Neuronal stem cell (in vitro differentiated cells): ENCODE measurements around the gene NRF1.
"Not testable (repeated sequence)": the region's sequence is repeated elsewhere in the genome, so short reads cannot be mapped to it uniquely, and the experiment has no call there.

Experiments
- DNase-seq: peaks from one replicate; pipeline ENCODE4 v3.0.0-alpha.2; 2013; ENCODE audit warnings: low spot score
- H2AFZ ChIP-seq: one replicate; pipeline ENCODE4 v1.6.1; 2013; ENCODE audit warnings: mild to moderate bottlenecking, low read length, inconsistent platforms
- H2AK5ac ChIP-seq: 2 replicates; pipeline ENCODE4 v1.6.1; 2013; ENCODE audit warnings: low read depth, mild to moderate bottlenecking, inconsistent platforms, low read length, moderate library complexity, mixed read lengths
- H2BK120ac ChIP-seq: 2 replicates; pipeline ENCODE4 v1.6.1; 2013; ENCODE audit warnings: low read depth, mild to moderate bottlenecking, inconsistent platforms, low read length, moderate library complexity, mixed read lengths
- H2BK12ac ChIP-seq: one replicate; pipeline ENCODE4 v1.6.1; 2013; ENCODE audit warnings: low read length, inconsistent platforms
- H2BK15ac ChIP-seq: 2 replicates; pipeline ENCODE4 v1.6.1; 2013; ENCODE audit warnings: mild to moderate bottlenecking, low read length, inconsistent platforms, mixed read lengths
- H2BK5ac ChIP-seq: one replicate; pipeline ENCODE4 v1.6.1; 2013; ENCODE audit warnings: inconsistent platforms, mild to moderate bottlenecking, low read length, moderate library complexity
- H3K14ac ChIP-seq: one replicate; pipeline ENCODE4 v1.6.1; 2013; ENCODE audit warnings: low read length, inconsistent platforms
- H3K18ac ChIP-seq: 2 replicates; pipeline ENCODE4 v1.6.1; 2013; ENCODE audit warnings: low read length, inconsistent platforms
- H3K23ac ChIP-seq: 2 replicates; pipeline ENCODE4 v1.6.1; 2013; ENCODE audit warnings: low read depth, mild to moderate bottlenecking, mixed read lengths, low read length, inconsistent platforms; ENCODE audit not compliant: poor library complexity
- H3K27ac ChIP-seq: replicated peaks from 3 replicates; pipeline ENCODE4 v1.5.1; 2013; ENCODE audit warnings: low read length, inconsistent platforms
- H3K27me3 ChIP-seq, 3 experiments: 2 replicates each; pipeline ENCODE4 v1.6.1; 2013; ENCODE audit warnings: low read length in 3 of 3, mild to moderate bottlenecking in 2 of 3, inconsistent platforms in 1 of 3, low read depth in 1 of 3, mixed read lengths in 1 of 3, moderate library complexity in 1 of 3; ENCODE audit not compliant: control insufficient read depth in 3 of 3, insufficient read depth in 3 of 3
- H3K36me3 ChIP-seq, 2 donors: replicated peaks in 1 of 2; 2 replicates each; pipeline ENCODE4 v1.6.1; 2013; ENCODE audit warnings: low read length in 2 of 2; ENCODE audit not compliant: control insufficient read depth in 2 of 2, insufficient read depth in 2 of 2
- H3K4ac ChIP-seq: 2 replicates; pipeline ENCODE4 v1.6.1; 2013; ENCODE audit warnings: inconsistent platforms, mild to moderate bottlenecking, low read length, moderate library complexity
- H3K4me1 ChIP-seq, 2 donors: 1 replicate in 1 of 2; 2 replicates in 1 of 2; pipeline ENCODE4 v1.6.1; 2013; ENCODE audit warnings: low read length in 2 of 2, low read depth in 1 of 2; ENCODE audit not compliant: control insufficient read depth in 2 of 2, insufficient read depth in 1 of 2
- H3K4me2 ChIP-seq: one replicate; pipeline ENCODE4 v1.6.1; 2013; ENCODE audit warnings: mild to moderate bottlenecking, low read length, inconsistent platforms; ENCODE audit not compliant: insufficient read depth, poor library complexity, severe bottlenecking
- H3K4me3 ChIP-seq, 2 donors: 2 replicates each; pipeline ENCODE4 v1.5.1; 2013; ENCODE audit warnings: low read length in 2 of 2, mild to moderate bottlenecking in 2 of 2, inconsistent platforms in 1 of 2, moderate library complexity in 1 of 2
- H3K79me1 ChIP-seq: one replicate; pipeline ENCODE4 v1.6.1; 2013; ENCODE audit warnings: low read depth, mild to moderate bottlenecking, inconsistent platforms, low read length, moderate library complexity
- H3K9ac ChIP-seq: one replicate; pipeline ENCODE4 v1.6.1; 2013; ENCODE audit warnings: mild to moderate bottlenecking, low read depth, low read length, inconsistent platforms; ENCODE audit not compliant: poor library complexity
- H3K9me3 ChIP-seq, 2 donors: replicated peaks in 1 of 2; 2 replicates each; pipeline versions ENCODE3 to v1.6.1; 2013; ENCODE audit warnings: low read length in 2 of 2, mild to moderate bottlenecking in 2 of 2, inconsistent platforms in 1 of 2, low read depth in 1 of 2, mixed read lengths in 1 of 2, moderate library complexity in 1 of 2; ENCODE audit not compliant: control insufficient read depth in 2 of 2, insufficient read depth in 1 of 2
- H4K8ac ChIP-seq: one replicate; pipeline ENCODE4 v1.6.1; 2013; ENCODE audit warnings: low read depth, mild to moderate bottlenecking, inconsistent platforms, low read length, moderate library complexity
- H4K91ac ChIP-seq: one replicate; pipeline ENCODE4 v1.6.1; 2013; ENCODE audit warnings: low read length, low read depth, mild to moderate bottlenecking, inconsistent platforms; ENCODE audit not compliant: poor library complexity
- WGBS, 2 donors: extraction: QIAGEN DNeasy Blood & Tissue Kit; methylation state at CpG; one replicate each; pipeline ENCODE4 v1.1.7; 2013; ENCODE audit warnings: missing lambda C conversion rate in 2 of 2, mixed read lengths in 1 of 2; ENCODE audit not compliant: insufficient read length in 2 of 2, insufficient replicate concordance in 1 of 2; ENCODE audit errors: extremely low coverage in 2 of 2; 5-methylcytosine and 5-hydroxymethylcytosine counted together

Gene NRF1

DNA sequence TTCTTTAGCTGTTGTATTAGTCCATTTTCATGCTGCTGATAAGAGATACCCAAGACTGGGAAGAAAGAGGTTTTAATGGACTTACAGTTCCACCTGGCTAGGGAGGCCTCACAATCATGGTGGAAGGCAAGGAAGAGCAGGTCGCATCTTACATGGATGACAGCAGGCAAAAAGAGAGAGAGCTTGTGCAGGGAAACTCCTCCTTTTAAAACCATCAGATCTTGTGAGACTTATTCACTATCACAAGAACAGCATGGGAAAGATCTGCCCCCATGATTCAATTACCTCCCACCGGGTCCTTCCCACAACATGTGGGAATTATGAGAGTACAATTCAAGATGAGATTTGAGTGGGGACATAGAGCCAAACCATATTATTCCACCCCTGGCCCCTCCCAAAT, 48.4 kb downstream of the NRF1 start:
- H2BK5ac ChIP-seq, H2AFZ ChIP-seq, H2BK120ac ChIP-seq, H3K9ac ChIP-seq, H2BK12ac ChIP-seq, DNase-seq, H3K4me3 ChIP-seq, H3K27ac ChIP-seq, H3K27me3 ChIP-seq, H3K4ac ChIP-seq, H3K4me2 ChIP-seq, H3K4me1 ChIP-seq, H3K14ac ChIP-seq, H4K8ac ChIP-seq, H2AK5ac ChIP-seq, H4K91ac ChIP-seq, H3K18ac ChIP-seq, H3K23ac ChIP-seq, H2BK15ac ChIP-seq, H3K79me1 ChIP-seq: not testable (repeated sequence)
- H3K9me3 ChIP-seq, result peaks cover 14 to 50% of the 10 kb centered on the region in 2 donors
- H3K36me3 ChIP-seq, result peaks cover 27 to 58% of the 10 kb centered on the region in 2 donors
- no CpG with 5 or more reads among the region's 2 CpGs for whole genome bisulfite sequencing, 2 donors

DNA sequence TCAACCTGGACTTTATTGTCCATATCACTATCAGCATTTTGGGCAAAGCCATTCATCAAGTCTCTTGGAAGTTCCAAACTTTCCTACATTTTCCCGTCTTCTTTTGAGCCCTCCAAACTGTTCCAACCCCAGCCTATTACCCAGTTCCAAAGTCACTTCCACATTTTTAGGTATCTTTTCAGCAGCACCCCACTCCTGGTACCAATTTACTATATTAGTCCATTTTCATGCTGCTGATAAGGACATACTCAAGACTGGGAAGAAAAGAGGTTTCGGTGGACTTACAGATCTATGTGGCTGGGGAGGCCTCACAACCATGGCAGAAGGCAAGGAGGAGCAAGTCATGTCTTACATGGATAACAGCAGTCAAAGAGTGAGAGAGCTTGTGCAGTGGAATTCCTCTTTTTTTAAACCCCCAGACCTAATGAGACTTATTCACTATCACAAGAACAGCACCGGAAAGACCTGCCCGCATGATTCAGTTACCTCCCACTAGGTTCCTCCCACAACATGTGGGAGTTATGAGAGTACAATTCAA, 50.2 kb downstream of the NRF1 start:
- Histone ChIP-seq H3K4me3 (no peak overlapping the region), H3K27me3 (no peaks in the 10 kb centered on the region), H3K23ac (no peak overlapping the region), H3K36me3 (peaks cover 27 to 61% of the 10 kb centered on the region in 2 donors), H2BK5ac (no peak overlapping the region), H3K27ac (no peak overlapping the region), H4K91ac (no peak overlapping the region), H2AFZ (no peak overlapping the region), H3K14ac (no peak overlapping the region), H2BK15ac (no peak overlapping the region), H2BK12ac (no peak overlapping the region), H3K9ac (no peak overlapping the region), H3K9me3 (peaks cover 14 to 50% of the 10 kb centered on the region in 2 donors), H2AK5ac (no peak overlapping the region), H4K8ac (no peak overlapping the region), H3K18ac (no peak overlapping the region), H3K4me1 (peaks cover 0 to 2% of the 10 kb centered on the region in 2 donors), H2BK120ac (no peak overlapping the region), H3K4me2 (no peak overlapping the region), H3K79me1 (no peaks in the 10 kb centered on the region), H3K4ac (no peak overlapping the region)
- no peak for DNase-seq
- WGBS, 2 donors, result no CpG with 5 or more reads among the region's 4 CpGs

DNA sequence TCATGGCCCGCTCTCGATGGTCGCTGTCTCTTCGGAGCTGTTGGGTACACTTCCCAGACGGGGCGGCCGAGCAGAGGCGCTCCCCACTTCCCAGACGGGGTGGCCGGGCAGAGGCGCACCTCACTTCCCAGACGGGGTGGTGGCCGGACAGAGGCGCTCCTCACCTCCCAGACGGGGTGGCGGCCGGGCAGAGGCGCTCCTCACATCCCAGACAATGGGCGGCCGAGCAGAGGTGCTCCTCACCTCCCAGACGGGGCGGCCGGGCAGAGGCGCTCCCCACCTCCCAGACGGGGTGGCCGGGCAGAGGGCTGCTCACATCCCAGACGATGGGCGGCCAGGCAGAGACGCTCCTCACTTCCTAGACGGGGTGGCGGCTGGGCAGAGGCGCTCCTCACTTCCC, 51.7 kb downstream of the NRF1 start:
- H2AFZ ChIP-seq, H4K8ac ChIP-seq, H3K27ac ChIP-seq, H2BK120ac ChIP-seq, DNase-seq, H3K14ac ChIP-seq, H3K27me3 ChIP-seq, H2BK5ac ChIP-seq, H3K23ac ChIP-seq, H3K79me1 ChIP-seq, H3K4me2 ChIP-seq, H2AK5ac ChIP-seq, H3K4ac ChIP-seq, H4K91ac ChIP-seq, H3K18ac ChIP-seq, H3K4me1 ChIP-seq, H2BK15ac ChIP-seq, H2BK12ac ChIP-seq, H3K9ac ChIP-seq, H3K4me3 ChIP-seq: not testable (repeated sequence)
- Histone ChIP-seq H3K36me3 (peaks cover 21 to 46% of the 10 kb centered on the region in 2 donors), H3K9me3 (peaks cover 14 to 44% of the 10 kb centered on the region in 2 donors)
- no CpG with 5 or more reads among the region's 32 CpGs for WGBS, 2 donors

DNA sequence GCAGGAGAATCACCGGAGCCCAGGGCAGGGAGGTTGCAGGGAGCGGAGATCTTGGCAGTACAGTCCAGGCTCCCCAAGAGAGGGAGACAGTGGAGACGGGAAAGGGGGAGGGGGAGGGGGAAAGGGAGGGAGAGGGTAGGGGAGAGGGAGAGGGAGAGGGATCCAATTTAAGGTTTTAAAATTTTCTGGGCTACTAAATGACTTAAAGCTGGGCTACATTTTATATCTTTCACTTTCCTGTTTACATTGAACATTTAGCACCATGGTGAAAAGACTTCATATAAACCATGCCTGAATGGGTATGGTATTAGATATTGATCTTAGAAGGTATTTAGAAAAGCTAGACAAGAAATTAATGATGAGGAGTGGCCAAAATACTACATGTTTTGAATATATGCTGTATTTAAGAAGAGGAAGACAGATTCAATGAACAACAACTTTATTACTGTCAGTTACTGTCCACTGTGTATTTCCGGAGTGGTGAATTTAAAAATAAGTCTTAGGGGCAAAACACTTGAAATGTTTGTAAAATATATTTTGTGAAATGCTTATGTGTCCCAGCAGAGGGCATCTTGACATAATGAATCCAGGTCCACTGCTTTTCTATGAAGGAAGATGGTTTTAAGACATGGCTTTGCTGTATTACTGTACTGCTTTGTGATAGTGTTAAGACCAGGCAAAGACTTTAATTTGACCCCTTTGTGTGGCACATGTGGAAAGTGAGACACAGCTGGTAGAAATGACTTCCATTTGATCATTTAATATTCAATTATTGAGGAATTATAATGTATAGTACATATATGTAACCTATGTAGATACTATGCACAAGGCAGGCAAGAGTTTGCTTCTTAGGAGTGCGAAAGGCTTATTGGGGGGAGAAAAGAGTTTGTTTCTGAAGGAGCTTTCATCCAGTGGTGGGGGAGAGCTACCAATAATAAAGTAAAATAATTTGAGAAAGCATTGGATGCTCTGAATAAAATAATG, 52.8 kb downstream of the NRF1 start:
- Histone ChIP-seq H3K9me3 (peaks cover 12 to 38% of the 10 kb centered on the region in 2 donors), H2BK12ac (no peak overlapping the region), H3K4ac (no peak overlapping the region), H2AK5ac (no peak overlapping the region), H4K91ac (no peak overlapping the region), H3K4me3 (no peak overlapping the region), H3K27ac (no peak overlapping the region), H2BK15ac (no peak overlapping the region), H3K27me3 (no peaks in the 10 kb centered on the region), H3K9ac (no peak overlapping the region), H2AFZ (no peak overlapping the region), H3K4me2 (no peak overlapping the region), H3K79me1 (peaks cover 2% of the 10 kb centered on the region), H3K18ac (no peak overlapping the region), H3K36me3 (peaks cover 17 to 36% of the 10 kb centered on the region in 2 donors), H2BK5ac (no peak overlapping the region), H3K4me1 (peaks cover 0 to 2% of the 10 kb centered on the region in 2 donors), H4K8ac (no peak overlapping the region), H3K23ac (no peak overlapping the region), H3K14ac (no peak overlapping the region), H2BK120ac (no peak overlapping the region)
- DNase-seq, result no peak
- WGBS, 2 donors, result no CpG with 5 or more reads among the region's 5 CpGs
